NOMO-1 (cell line): ENCODE measurements around the gene SCGB3A2.

Experiments used
- DNase-seq, 2 experiments: peaks; one replicate each; lab custom pipeline; 2025; ENCODE audit not compliant: unreplicated experiment in 2 of 2; lab: John Stamatoyannopoulos, UW

The SCGB3A2 gene, protein sequence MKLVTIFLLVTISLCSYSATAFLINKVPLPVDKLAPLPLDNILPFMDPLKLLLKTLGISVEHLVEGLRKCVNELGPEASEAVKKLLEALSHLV

DNA sequence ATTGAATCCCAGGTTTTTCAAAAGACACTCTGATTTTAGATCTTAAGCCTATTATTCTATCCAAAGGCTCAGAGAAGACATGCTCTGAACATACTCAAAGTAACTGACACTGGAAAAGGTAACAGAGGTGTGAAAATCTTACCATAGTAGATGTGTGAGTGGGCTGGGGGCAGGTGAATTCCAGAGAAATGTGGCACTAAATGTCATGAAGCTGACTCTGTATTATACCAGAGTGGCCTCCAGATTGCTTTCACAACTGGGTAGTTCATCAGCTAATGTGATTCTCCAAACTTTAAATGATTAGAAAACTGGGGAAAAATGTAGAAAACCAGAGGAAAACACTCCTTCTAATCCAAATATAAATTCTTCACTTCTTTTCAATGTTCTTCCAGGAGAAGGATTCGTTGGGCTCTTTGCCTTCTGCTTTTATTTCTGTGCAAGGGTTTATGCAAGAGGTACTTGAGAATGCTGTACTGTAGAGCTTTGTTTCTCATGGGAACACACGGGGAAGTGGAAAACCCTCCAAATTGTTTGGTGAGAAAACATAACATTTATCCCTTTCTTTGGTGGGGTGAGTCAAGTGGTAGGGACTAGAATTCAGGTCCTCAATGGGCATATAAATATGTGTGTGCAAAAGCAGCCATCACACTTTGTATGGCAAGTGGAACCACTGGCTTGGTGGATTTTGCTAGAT, at the start of gene SCGB3A2:
SCGB3A2 (plus strand) TSS at position 646 of the 694 bp plus-strand sequence. CDS start 93 bp downstream, outside the sequence.
- DNase-seq: no peak

DNA sequence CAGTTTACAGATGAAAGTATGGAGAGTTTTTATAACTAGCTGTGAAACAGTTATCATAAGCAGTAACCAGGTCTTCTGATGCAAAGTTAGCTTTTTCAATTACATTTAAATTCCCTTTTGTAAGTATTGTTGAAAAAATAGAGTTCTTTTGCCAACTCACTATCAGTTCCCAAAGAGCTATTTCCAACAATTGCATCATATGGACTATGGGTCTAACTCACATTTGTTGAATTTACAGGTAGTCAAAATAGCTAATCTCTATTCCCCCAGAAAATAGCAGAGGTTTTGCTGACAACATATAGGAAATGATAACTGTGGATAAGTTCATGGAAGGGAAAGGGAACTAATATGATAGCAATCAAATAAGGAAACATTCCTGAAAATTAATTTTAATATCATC, 48.5 kb upstream of the SCGB3A2 start:
- DNase-seq: no peak

DNA sequence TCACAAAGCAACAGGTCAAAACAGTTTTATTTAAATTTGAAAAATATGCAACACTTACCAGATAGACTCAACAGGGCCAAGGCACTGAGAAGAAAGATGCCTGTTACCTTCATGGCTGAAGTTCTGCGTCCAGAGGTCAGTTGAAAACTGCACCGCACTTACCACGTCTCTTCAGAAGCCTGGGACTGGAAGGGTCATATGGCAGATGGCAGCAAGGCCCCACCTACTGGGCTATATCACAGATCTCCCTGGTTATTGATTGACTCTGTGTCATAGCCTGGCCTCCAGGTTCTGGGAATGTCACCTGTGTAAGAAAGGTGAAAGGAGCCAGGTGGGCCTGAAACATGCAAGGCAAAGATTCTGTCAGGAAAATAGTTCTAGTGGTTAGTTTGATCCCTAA, 47.0 kb upstream of the SCGB3A2 start, which contains the start of gene SPINK1:
SPINK1 (minus strand) TSS at position 207 of the 400 bp plus-strand sequence; CDS start at position 113, 94 bp downstream.
- no peak for DNase-seq

DNA sequence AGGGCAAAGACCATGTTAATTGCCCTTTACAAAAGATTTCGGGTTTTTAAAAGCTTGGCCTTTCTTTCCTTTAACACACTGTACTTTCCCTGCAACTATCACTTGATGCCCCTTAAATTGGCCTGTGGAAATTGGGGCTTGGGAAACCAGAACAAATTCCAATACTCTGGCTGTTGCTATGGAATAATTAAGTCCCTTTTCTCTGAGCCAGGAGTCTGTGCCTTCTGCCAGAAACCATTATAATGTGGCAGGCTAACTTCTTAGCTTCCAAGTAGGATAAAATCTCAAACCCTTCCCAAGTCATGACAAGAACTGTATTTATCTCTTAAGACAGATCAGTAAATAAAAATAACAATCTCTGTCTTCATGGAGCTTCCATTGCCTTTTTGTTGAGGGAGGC, 46.0 kb upstream of the SCGB3A2 start:
- DNase-seq: no peak

DNA sequence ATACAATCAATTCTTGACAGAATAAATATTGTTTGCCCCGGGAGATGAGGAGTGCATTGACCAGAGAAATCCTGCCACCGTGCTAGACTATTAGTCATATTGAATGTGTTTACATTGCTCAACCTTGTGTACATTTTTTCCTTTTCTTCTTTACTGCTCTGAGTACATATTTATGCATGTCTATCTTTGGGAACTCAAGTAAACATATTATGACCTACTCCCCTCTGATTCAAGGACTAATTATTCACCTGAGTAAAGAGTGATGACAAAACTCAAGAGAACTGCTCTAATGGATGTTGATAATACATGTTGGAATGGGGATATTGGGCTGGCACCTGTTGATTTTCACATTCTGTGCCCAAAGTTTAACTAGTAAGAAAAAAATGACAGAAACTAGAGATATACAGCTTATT, 43.1 kb upstream of the SCGB3A2 start:
- DNase-seq: no peak

DNA sequence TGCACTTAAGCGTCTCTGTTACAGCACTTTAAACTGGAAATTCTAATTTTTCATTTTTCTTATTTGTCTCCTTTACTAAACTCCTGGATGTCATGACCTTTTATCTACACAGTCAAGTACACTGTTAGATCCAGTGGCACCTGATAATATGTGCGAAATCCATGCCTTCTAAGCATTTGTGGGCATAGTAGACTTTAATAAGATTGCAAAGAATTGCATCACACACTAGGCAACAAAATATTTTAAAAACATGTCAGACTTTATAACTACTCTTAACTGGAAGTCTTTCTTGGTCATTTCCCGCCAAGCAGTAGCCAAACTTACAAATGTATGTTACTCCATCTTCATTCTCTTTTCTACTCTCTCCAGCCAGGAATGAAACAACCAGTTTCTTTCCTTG, 42.1 kb upstream of the SCGB3A2 start:
- no peak for DNase-seq

DNA sequence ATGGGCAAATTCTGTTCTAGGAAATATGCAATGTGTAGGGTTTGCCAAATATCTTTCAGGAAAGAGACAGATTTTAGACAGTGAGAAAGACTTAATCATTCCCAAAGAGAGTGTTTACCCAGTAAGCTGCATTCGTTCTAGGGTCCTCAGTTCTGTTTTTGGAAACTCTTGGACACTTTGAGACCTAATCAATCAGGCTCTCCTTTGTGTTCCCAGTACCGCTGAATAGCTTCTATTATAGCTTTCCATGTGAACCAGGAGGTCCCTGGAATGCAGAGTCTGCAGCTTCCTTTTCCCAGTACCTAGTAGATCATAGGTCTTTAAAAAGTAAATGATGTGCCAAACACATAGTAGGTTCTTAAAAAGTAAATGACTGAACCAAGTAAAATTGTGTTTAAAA, 35.6 kb upstream of the SCGB3A2 start:
- no peak for DNase-seq

DNA sequence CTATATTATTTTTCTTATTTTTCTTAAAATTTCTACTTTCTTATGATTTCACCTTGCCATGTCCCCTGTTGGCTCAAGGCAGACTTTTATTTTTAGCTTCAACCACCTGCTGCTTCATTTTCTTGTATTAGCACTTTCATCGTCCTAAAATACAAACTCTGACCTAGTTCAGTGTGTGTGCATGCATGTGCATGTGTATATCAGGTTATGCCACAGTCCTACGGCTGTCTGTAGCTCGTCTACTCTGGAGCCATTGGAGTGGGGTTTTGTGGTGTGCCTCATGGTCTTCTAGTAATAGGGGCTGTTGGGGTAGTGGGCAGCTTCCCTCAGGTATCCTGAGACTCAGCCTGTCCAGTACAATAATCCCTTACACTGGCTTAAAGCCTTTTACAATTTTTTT, 33.7 kb upstream of the SCGB3A2 start:
- DNase-seq: no peak

DNA sequence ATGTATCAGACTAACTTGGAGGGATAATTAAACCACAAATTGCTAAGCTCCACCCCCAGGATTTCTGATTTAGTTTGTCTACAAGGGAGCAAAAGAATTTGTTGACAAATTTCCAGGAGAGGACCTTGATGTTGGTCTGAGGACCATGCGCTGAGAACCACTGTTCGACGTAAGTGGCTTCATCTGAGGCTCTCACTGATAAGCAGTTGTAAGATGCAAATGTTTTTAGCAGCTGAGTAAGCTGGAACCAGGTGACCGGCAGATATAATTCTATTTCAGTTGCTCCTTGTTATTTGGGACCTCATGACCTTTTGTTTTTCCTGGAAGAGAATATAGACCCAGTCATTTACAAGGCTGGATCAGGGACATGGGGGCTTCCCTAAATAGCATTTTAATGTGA, 32.9 kb upstream of the SCGB3A2 start:
- no peak for DNase-seq

DNA sequence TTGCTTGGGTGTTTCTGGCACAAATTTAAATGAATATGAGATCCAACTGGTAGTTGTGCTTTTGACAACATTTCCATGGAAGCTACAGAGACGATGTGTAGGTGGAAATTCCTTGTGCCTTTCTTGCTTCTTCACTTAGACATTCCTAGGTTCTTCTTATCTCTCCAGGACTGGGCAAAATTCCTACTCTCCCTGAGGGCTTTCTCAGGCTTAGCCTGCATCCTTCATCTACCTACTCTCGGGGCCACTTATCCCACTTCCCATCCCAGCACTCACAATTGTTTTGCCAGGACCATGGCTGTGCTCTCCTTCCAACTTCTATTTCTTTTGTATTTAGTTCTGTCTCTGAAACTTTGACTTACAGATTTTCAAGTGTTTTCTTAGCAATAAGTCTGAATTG, 29.3 kb upstream of the SCGB3A2 start:
- DNase-seq: no peak

DNA sequence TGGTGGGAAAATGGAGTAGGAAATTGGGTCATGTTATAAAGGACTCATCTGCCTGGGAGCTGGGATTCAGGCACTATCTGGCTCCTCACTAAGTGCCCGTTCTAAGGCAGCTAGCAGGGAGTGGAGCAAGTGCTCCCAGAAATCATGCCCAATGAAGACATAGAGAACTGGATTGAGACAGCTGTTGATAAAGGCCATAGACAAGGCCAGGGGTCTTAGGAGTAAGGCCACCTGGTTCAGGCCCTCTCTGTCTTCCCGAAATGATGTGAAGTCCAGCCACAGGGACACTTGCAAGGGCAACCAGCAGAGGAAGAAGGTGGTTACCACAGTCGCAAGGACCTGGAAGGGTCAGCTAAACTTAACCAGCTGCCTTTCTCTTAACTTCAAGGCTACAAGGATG, 26.9 kb upstream of the SCGB3A2 start:
- no peak for DNase-seq

DNA sequence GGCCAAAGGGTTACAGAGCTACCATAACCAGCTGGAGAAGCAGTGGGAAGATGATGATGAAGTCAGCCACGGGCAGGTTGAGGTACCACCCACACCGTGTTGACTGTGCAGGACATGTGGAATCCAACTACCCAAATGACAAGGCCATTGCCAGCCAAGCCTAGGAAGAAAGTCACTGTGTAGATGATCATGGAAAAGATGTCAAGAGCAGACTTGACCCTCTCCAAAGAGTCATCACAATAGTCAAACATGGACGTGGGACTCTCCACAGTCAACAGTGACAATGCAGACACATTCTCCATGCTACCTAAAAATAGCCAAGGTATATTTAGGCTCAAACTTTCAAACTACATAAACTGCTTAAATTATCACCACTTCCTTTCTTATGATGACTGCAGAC, 26.1 kb upstream of the SCGB3A2 start:
- no peak for DNase-seq

DNA sequence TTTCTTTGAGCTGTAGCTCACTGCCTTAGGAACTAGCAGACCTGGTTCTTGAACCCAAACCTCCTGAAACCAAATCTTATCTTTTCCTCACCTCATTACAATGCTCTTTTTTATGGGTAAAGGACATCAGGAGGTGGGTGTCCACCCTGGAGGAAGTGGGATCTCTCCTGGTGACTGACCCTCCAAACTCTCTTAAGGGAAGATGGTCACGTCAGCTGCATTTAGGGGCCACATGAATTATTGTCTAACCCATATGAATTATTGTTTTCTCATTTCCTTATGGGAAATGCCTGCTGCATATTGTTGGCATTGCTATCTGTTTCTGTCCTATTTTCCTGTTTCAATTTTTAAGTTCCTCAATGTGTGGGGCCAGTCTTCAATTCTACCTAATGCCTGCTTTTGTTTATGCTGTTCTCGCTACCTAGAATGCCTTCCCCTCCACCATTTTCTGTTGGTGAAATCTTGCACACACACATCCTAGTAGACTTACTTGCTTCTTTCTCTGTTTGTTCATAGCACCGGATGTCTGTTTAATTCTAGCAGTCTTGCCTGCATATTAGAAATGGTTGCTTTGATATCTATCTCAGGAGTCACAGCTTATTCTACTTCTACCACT, 25.0 kb upstream of the SCGB3A2 start:
- no peak for DNase-seq

DNA sequence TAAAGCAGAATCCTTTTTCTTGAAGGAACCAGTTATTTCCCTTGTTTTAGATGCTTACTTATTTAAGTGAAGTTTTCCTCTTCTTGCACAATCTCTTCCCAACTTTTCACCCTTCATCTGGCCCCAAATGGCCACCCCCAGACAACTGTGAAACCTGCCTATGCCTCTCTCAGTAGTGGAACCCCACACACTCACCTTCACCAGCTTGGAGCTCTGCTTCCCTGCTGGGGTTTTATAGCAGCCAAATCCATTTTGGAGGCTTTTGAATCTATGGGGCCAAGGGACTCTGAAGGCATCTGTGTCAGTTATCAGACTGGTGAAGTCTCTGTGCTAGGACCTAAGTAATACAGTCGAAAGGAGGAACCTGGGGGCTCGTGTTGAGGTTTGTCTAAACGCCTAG, 24.2 kb upstream of the SCGB3A2 start:
- no peak for DNase-seq

DNA sequence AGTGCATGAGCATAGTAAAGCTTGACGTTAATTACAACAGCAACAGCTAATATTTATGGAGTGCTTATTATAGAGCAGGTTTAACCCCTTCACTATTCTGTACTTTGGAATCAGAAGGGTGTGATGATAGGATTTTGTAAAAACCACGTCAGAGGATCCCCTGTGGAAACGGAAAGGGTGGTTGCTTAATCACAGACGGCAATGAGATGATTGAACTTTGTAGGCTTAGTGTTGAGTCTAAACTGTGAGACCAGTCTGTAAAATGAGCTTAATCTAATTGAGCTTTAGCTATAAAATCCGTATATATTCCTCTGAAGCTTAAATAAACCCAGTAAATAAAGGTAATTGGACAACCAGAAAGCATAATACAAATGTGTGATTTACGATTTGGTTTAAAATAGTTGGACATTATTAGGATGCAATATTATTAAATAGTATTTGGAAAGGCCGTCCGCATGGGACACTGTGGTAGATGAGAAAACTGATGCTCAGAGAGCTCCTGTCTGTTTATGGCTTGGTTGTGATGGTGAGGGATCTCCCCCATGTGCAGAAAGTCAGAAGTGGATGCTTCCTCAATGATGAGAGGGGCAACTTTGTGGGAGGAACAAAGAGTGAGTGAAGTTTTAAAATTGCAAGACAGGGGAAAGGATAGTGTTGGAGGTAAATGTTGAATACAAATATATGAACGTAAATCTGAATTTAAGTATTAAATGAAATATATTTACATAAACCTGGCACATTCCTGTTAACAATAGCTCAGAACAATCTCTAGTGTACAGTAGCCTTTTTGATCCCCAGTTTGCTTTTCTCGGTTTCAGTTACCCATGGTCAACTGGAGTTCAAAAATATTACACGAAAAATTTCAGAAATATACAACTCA, 23.4 kb upstream of the SCGB3A2 start:
- DNase-seq: no peak

DNA sequence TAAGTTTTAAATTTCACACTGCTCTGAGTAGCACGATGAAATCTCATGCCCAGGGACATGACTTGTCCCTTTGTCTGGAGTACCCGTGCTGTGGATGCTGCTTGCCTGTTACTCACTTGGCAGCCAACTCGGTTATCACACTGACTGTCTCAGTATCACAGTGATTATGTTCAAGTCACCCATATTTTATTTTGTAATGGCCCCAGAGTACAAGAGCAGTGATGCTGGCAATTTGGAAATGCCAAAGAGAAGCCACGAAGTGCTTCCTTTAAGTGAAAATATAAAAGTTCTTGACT, 22.8 kb upstream of the SCGB3A2 start:
- DNase-seq: no peak

DNA sequence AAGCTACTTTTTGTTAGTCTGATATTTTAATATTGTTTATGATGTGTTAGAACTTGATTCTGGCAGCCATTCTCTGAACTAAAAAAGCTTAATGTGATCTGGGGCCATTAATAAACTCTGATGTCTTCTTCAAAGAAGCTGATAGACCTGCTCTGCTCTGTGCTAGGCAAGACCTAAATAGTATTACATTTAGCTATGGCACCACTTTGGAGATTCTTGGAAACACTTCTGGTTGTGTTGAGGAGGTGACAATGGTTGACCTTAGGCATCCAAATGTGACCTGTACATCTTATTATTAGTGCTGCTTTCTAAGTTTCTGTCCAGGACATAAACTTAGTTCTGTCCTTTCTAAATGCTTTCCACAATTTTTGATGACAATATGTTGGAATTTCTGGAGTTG, 21.7 kb upstream of the SCGB3A2 start:
- no peak for DNase-seq

DNA sequence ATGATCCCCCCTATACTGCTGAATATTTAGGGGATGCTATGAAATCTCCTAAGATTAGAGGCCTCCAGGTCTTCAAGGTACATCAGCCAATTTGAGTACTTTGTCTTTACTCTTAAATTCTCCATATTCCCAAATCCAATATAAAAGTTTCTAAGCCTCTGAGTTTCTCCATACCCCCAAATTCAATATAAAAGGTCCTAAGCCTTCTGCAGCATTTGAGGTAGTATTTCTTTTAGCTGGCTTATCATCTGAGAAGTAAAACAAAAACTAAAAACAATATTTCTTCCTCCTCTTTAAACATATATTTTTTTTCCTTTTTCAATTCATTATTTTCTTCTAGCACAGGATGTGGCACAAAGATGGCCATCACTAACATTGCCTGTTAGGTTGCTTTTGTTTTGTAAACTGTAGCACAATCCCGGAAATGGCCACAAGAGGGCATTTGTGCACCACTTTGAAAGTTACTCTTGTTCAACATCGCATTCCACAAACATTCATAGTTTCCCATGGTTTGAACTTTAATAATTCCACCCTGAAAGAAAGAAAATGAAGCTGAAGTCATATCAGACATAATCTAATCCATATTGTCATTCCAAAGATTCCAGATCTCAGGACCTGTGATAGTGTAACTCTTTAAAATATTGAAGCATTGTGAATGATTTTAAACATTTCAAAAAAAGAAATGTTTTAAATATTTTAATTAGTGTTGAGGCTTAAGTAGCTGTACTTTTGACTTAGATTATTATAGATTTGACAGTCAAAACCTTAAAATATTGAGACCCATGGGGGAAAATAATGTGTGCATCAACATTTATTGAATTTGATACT, 21.0 kb upstream of the SCGB3A2 start:
- no peak for DNase-seq

DNA sequence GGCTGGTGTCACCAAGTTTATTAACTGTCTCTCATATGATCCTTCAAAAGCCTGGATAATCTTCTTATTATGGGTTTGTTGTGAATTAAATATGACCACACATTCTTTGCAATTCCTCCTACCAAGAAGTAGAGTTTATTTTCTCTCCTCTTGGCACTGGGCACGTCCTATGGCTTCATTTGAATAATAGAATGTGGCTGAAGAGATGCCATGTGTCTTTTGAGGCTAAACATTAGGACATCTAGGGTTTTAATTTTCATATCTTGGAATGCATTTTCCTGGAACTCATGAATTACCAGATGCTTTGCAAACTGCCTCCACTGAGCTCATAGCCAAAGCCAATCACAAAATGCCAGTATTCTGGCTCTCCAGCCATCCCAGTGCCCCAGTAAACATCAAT, 19.9 kb upstream of the SCGB3A2 start:
- no peak for DNase-seq

DNA sequence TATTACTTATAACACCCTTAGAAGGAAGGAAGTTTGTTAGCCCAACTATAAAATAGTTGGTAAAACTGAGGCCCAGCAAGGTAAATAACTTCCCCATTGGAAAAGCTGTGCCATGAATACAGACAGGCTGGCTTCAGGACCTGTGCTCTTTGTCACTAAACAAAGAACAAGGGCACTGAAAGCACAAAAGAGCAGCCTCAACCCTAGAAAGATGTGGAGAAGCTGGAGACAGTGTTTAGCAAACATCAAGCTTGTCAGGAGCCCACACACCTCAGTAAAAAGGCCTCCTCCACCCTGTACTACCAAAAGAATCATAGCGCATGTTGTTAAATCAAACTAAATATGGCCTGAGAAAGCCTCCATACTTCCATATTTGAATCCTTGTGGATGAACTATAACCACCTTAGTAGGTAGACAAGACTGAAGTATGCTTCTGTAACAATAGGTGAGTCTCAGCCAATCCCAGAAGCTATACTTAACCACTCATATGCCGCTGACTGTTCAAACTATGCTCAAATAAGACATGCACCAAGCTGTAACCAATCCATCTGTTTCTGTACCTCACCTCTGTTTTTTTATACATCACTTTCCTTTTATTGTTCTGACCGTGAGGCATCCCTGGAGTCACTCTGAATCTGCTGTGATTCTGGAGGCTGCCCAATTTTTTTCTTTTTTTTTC, 18.4 kb upstream of the SCGB3A2 start:
- no peak for DNase-seq
